ENCODE data around the gene SMIM14. TPM values are rescaled to one million over a fixed set of nuclear protein-coding genes. Genes with fewer than 3 reads are reported as not detected.

The SMIM14 gene
- total and polyA plus RNA-seq, 2 of the 8 experiments (the other 6 are each of a cell fraction or from before 2014, with no cell fraction given) = 29.1 to 31.0 TPM

DNA sequence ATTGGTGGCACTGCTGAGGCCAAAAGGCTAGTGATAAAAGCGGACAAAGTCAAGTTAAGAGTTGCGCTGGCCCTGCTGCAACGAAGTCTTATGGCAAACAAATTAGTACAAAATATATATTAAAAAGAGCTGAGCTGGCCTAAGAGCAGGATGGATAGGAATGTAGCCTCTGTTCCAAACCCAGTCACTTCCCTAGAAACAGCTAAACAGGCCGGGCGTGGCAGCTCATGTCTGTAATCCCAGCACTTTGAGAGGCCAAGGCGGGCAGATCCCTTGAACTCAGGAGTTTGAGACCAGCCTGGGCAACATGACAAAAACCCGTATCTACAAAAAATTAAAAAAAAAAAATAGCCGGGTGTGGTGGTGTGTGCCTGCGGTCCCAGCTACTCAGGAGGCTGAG is 79.0 kb downstream of the SMIM14 start:
- H2AK5ac ChIP-seq (ENCODE audit: low read depth, low read length) = no peak overlapping the region
- no peak overlapping the region for H3K9ac ChIP-seq (replicated peaks in 1 of 4; ENCODE audit: extremely low read depth in 1 of 4, low read depth in 3 of 4, low read length in 3 of 4)
- H2BK20ac ChIP-seq (ENCODE audit: low read length) = no peak overlapping the region
- no peak overlapping the region for H2AFZ ChIP-seq (ENCODE audit: low read length)
- H3K36me3 ChIP-seq (ENCODE audit: control insufficient read depth in 2 of 4, insufficient read depth in 4 of 4, low read length in 3 of 4) = peaks cover 0 to under 1% (median 0%) of the 10 kb centered on the region in 4 experiments; a peak in 1 of 8 replicates
- H3K4me2 ChIP-seq (ENCODE audit: insufficient read depth in 1 of 2, low read depth in 2 of 2, low read length in 2 of 2) = no peak overlapping the region
- no peak overlapping the region for H3K56ac ChIP-seq (replicated peaks; ENCODE audit: insufficient read length, low read depth, low read length)
- no peak overlapping the region for H2BK120ac ChIP-seq (replicated peaks; ENCODE audit: low read depth, low read length)
- DNase-seq (ENCODE audit: low read depth in 1 of 2, low spot score in 2 of 2) (no peak), FAIRE-seq (no peak)
- no peak overlapping the region for H2BK5ac ChIP-seq (ENCODE audit: low read depth, low read length)
- no peaks in the 10 kb centered on the region for H3K79me2 ChIP-seq (ENCODE audit: control insufficient read depth in 1 of 2, insufficient read depth in 2 of 2, low read length in 2 of 2)
- no peak overlapping the region for H4K91ac ChIP-seq (replicated peaks; ENCODE audit: insufficient read length, low read length)
- H3K4ac ChIP-seq (replicated peaks; ENCODE audit: insufficient read length, low read depth, low read length) = no peak overlapping the region
- H2BK15ac ChIP-seq (ENCODE audit: low read length) = no peak overlapping the region
- no peak overlapping the region for H3K27ac ChIP-seq (ENCODE audit: low read depth, low read length)
- H4K20me1 ChIP-seq (replicated peaks in 1 of 2; ENCODE audit: control insufficient read depth in 1 of 2, insufficient read depth in 2 of 2, low read length in 2 of 2) = no peaks in the 10 kb centered on the region
- POLR2A ChIA-PET (ENCODE audit: partially characterized antibody) = interaction anchor here (1.1 to 3.2 kb wide), 2 partner anchors 78 to 101 kb away, joined by 3 to 12 read pairs; partner anchors contain the start of genes LIAS and RPL9
- H3K23ac ChIP-seq (ENCODE audit: insufficient read length) = no peak overlapping the region
- WGBS, 2 experiments (ENCODE audit: extremely low coverage in 1 of 2, insufficient coverage in 1 of 2, insufficient read length in 1 of 2, insufficient replicate concordance in 2 of 2, low coverage in 1 of 2, low lambda C conversion rate in 2 of 2, missing lambda C conversion rate in 1 of 2) = 92% methylated on average over 9 of the region's 9 CpGs; no CpG with 5 or more reads in 1 of the 2 experiments
- H3K9me3 ChIP-seq (ENCODE audit: insufficient read depth in 2 of 2, low read depth in 1 of 2, low read length in 1 of 2) = no peaks in the 10 kb centered on the region
- no peaks in the 10 kb centered on the region for H3K27me3 ChIP-seq (replicated peaks in 1 of 4; ENCODE audit: control insufficient read depth in 3 of 4, extremely low read depth in 1 of 4, insufficient read depth in 3 of 4, low read length in 3 of 4)
- H4K8ac ChIP-seq (ENCODE audit: extremely low read depth, insufficient read depth, low read length) = no peak overlapping the region
- no peak overlapping the region for H3K18ac ChIP-seq (ENCODE audit: extremely low read depth, low read length)
- no peak overlapping the region for H3K4me3 ChIP-seq (ENCODE audit: extremely low read depth in 1 of 4, insufficient read depth in 2 of 4, low read depth in 3 of 4, low read length in 4 of 4)
- H3K23me2 ChIP-seq (ENCODE audit: low read depth, low read length) = no peaks in the 10 kb centered on the region
- CTCF ChIA-PET (ENCODE audit: partially characterized antibody) = interaction anchor here (0.6 kb wide), 1 partner anchor 35 kb away, joined by 4 read pairs; no protein-coding TSS in a partner anchor
- no peak overlapping the region for H2BK12ac ChIP-seq (ENCODE audit: low read depth, low read length)
- H4K5ac ChIP-seq (ENCODE audit: insufficient read length, low read depth, low read length) = no peak overlapping the region
- no peaks in the 10 kb centered on the region for H3K79me1 ChIP-seq (ENCODE audit: low read depth, low read length)
- peaks cover 0 to 3% (median 0%) of the 10 kb centered on the region in 4 experiments; a peak in 1 of 7 replicates for H3K4me1 ChIP-seq (replicated peaks in 1 of 4; ENCODE audit: control insufficient read depth in 3 of 4, insufficient read depth in 4 of 4, low read length in 3 of 4)
- no peak overlapping the region for H3K14ac ChIP-seq (ENCODE audit: insufficient read length)
- TF ChIP-seq TBP (IDR thresholded peaks at IDR 0.05; ENCODE audit: low read depth, low read length) (no peak), CHD1 (IDR thresholded peaks at IDR 0.05; ENCODE audit: low read depth, low read length) (no peak), BRCA1 (IDR thresholded peaks at IDR 0.05; ENCODE audit: low read depth, low read length) (no peak), JUN (IDR thresholded peaks at IDR 0.05; ENCODE audit: low read depth, low read length) (no peak), CTBP2 (IDR thresholded peaks at IDR 0.05; ENCODE audit: borderline replicate concordance, insufficient read depth, insufficient read length, low read length) (no peak), BCL11A (IDR thresholded peaks at IDR 0.05; ENCODE audit: low read depth in 2 of 2, low read length in 2 of 2) (no peak), SRF (IDR thresholded peaks at IDR 0.05; ENCODE audit: low read depth, low read length) (no peak), BACH1 (IDR thresholded peaks at IDR 0.05; ENCODE audit: low read length) (no peak), CEBPB (IDR thresholded peaks at IDR 0.05; ENCODE audit: low read depth, low read length) (no peak)
- TF ChIP-seq, protein P1, sequence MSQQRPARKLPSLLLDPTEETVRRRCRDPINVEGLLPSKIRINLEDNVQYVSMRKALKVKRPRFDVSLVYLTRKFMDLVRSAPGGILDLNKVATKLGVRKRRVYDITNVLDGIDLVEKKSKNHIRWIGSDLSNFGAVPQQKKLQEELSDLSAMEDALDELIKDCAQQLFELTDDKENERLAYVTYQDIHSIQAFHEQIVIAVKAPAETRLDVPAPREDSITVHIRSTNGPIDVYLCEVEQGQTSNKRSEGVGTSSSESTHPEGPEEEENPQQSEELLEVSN (IDR thresholded peaks at IDR 0.05) = no peak
